Stimulated activated CD4-positive, alpha-beta T cell treated with anti-CD3 and anti-CD28 coated beads, TNF-alpha, amount 100 ng/mL, for 4 hours (primary cell): ENCODE measurements around the gene GPSM3.
"Not testable (repeated sequence)": the region's sequence is repeated elsewhere in the genome, so short reads cannot be mapped to it uniquely, and the experiment has no call there.

ENCODE experiments used
- DNase-seq, 3 experiments: peaks; one replicate each; pipeline ENCODE4 v3.0.0-alpha.2; 2020; ENCODE audit warnings: low read depth in 3 of 3

The GPSM3 gene

GRCh38 chr6:32202186-32202585 lies 9.7 kb upstream of the GPSM3 start:
- DNase-seq = no peak

- DNase-seq = no peak
These were observed 8.4 kb upstream of the GPSM3 start for GRCh38 chr6:32200711-32201475.

- no peak for DNase-seq
These were observed 6.4 kb upstream of the GPSM3 start for GRCh38 chr6:32198866-32199265.

GRCh38 chr6:32198345-32198696 lies 5.9 kb upstream of the GPSM3 start:
- no peak for DNase-seq

GRCh38 chr6:32196682-32197616 lies 4.5 kb upstream of the GPSM3 start:
- DNase-seq = no peak

- DNase-seq = peak in 1 of 3 experiments; percentile 40
These were observed 3.6 kb upstream of the GPSM3 start for GRCh38 chr6:32195902-32196681.

- peak; percentile 98 to 100 (median 99) for DNase-seq
These were observed 3.1 kb upstream of the GPSM3 start for GRCh38 chr6:32195652-32195901.

GRCh38 chr6:32194825-32195651 lies 2.6 kb upstream of the GPSM3 start:
- DNase-seq = no peak

GRCh38 chr6:32194388-32194787 lies 1.9 kb upstream of the GPSM3 start:
- DNase-seq = no peak

GRCh38 chr6:32193096-32193495 lies 653 bp upstream of the GPSM3 start:
- not testable (repeated sequence) for DNase-seq

- no peak for DNase-seq
These were observed 491 bp downstream of the GPSM3 start for GRCh38 chr6:32191696-32192607.

- DNase-seq = no peak
These were observed 1.3 kb downstream of the GPSM3 start for GRCh38 chr6:32190911-32191677.

- peak; percentile 73 to 82 (median 75) for DNase-seq
These were observed 2.2 kb downstream of the GPSM3 start, which contains the start of gene PBX2 for GRCh38 chr6:32190054-32190851. Gene PBX2 (minus strand): TSS chr6:32190202. CDS start chr6:32189915, 287 bp downstream.

- DNase-seq = no peak
These were observed 2.7 kb downstream of the GPSM3 start for GRCh38 chr6:32189742-32190053.

GRCh38 chr6:32189069-32189741 lies 3.2 kb downstream of the GPSM3 start:
- DNase-seq = no peak

- DNase-seq = no peak
These were observed 3.9 kb downstream of the GPSM3 start for GRCh38 chr6:32188381-32189068.

- not testable (repeated sequence) for DNase-seq
These were observed 4.6 kb downstream of the GPSM3 start for GRCh38 chr6:32187725-32188380.
